HG03460 (cell line): Measurements from ENCODE around the gene ADAM12.

Source experiments
- ATAC-seq: cut with Tn5 transposase; IDR thresholded peaks from one replicate; pipeline ENCODE4 v1.9.1; 2021; ENCODE audit not compliant: unreplicated experiment

The ADAM12 gene

GRCh38 chr10:126090911-126091728 is 297.2 kb downstream of the ADAM12 start:
- ATAC-seq, result no peak

- ATAC-seq, result no peak
These were observed 297.8 kb downstream of the ADAM12 start for GRCh38 chr10:126090443-126090842.

- ATAC-seq, result no peak
These were observed 300.3 kb downstream of the ADAM12 start for GRCh38 chr10:126087796-126088505.

- ATAC-seq, result no peak
These were observed 301.1 kb downstream of the ADAM12 start for GRCh38 chr10:126087153-126087680.

GRCh38 chr10:126085806-126086205 is 302.5 kb downstream of the ADAM12 start:
- no peak for ATAC-seq

GRCh38 chr10:126084369-126084768 is 303.9 kb downstream of the ADAM12 start:
- ATAC-seq, result no peak

- no peak for ATAC-seq
These were observed 305.3 kb downstream of the ADAM12 start for GRCh38 chr10:126083009-126083408.

- no peak for ATAC-seq
These were observed 306.3 kb downstream of the ADAM12 start for GRCh38 chr10:126081841-126082466.

- no peak for ATAC-seq
These were observed 307.3 kb downstream of the ADAM12 start for GRCh38 chr10:126080879-126081411.

- no peak for ATAC-seq
These were observed 307.9 kb downstream of the ADAM12 start for GRCh38 chr10:126080291-126080825.

GRCh38 chr10:126075009-126075408 is 313.3 kb downstream of the ADAM12 start:
- no peak for ATAC-seq

- ATAC-seq, result no peak
These were observed 314.0 kb downstream of the ADAM12 start for GRCh38 chr10:126074291-126074690.

GRCh38 chr10:126073606-126074005 is 314.7 kb downstream of the ADAM12 start:
- no peak for ATAC-seq

- no peak for ATAC-seq
These were observed 315.7 kb downstream of the ADAM12 start for GRCh38 chr10:126072622-126073021.

- no peak for ATAC-seq
These were observed 317.6 kb downstream of the ADAM12 start for GRCh38 chr10:126070476-126071215.

GRCh38 chr10:126068322-126068721 is 320.0 kb downstream of the ADAM12 start:
- ATAC-seq, result no peak

- ATAC-seq, result no peak
These were observed 321.8 kb downstream of the ADAM12 start for GRCh38 chr10:126066456-126066855.

- ATAC-seq, result no peak
These were observed 322.4 kb downstream of the ADAM12 start for GRCh38 chr10:126065751-126066377.

- no peak for ATAC-seq
These were observed 323.8 kb downstream of the ADAM12 start for GRCh38 chr10:126064512-126064911.

GRCh38 chr10:126063353-126063791 is 324.9 kb downstream of the ADAM12 start:
- ATAC-seq, result no peak
